Right ventricle myocardium superior (tissue), 1 donor: Measurements from ENCODE around the gene SZRD1. TPM values are rescaled to one million over a fixed set of nuclear protein-coding genes. Genes with fewer than 3 reads are reported as not detected.

Experiments used
- total RNA-seq: library from RNA; stranded (reverse); fragmentation: NEBNext Ultra II Directional; extraction: Animal tissue kit (Norgen Biotek cat#: 25700); gene quantifications from one replicate; pipeline ENCODE4 v1.2.1, GENCODE V29; 2021
- donor health status: DM: no; HTN: yes; CAD: no; lungs with severe emphysema.

The SZRD1 gene
- total RNA-seq, 1 donor from 2014 or later = 91.1 TPM

Other genes with a start within 250 kb of the SZRD1 start
- gene EPHA2, start 211.2 kb upstream of the SZRD1 start, total RNA-seq = 7.3 TPM
- 1.8 TPM for gene ARHGEF19, start 154.6 kb upstream of the SZRD1 start, total RNA-seq
- gene CPLANE2, start 130.1 kb upstream of the SZRD1 start, total RNA-seq = 10.1 TPM
- 17.1 TPM for gene FBXO42, start 14.8 kb upstream of the SZRD1 start, total RNA-seq
- gene SPATA21, start 70.2 kb downstream of the SZRD1 start, total RNA-seq = not detected
- 14.6 TPM for gene NECAP2, start 73.5 kb downstream of the SZRD1 start, total RNA-seq
- 9,391 TPM for gene RNU1-1, start 147.0 kb downstream of the SZRD1 start, total RNA-seq
- gene NBPF1, start 246.3 kb downstream of the SZRD1 start, total RNA-seq = 11.7 TPM